Measurements from ENCODE around the gene WASHC2C. TPM values are rescaled to one million over a fixed set of nuclear protein-coding genes. Genes with fewer than 3 reads are reported as not detected.
A peak's percentile ranks its signal among the peaks of the same experiment; 100 is the strongest.
"Not testable (repeated sequence)": the region's sequence is repeated elsewhere in the genome, so short reads cannot be mapped to it uniquely, and the experiment has no call there.

The WASHC2C gene
- polyA plus RNA-seq (2013), result 41.7 TPM

GRCh38 chr10:45726703-45727420, at the start of gene WASHC2C:
TSS of gene WASHC2C (plus strand) at chr10:45727266. CDS start at chr10:45727318, 52 bp downstream.
- H3K27me3 ChIP-seq (replicated peaks in 2 of 5; ENCODE audit: control insufficient read depth in 4 of 5, insufficient read depth in 5 of 5, low read length in 4 of 5); H3K9me3 ChIP-seq (ENCODE audit: control extremely low read depth in 1 of 5, control insufficient read depth in 4 of 5, insufficient read depth in 2 of 5, low read depth in 1 of 5, low read length in 4 of 5); H3K36me3 ChIP-seq (ENCODE audit: control insufficient read depth in 4 of 4, insufficient read depth in 4 of 4, low read length in 3 of 4); H3K4me1 ChIP-seq (ENCODE audit: control extremely low read depth in 1 of 4, control insufficient read depth in 4 of 4, insufficient read depth in 4 of 4, low read length in 3 of 4); CTCF ChIA-PET; POLR2A ChIA-PET: not testable (repeated sequence)
- Histone ChIP-seq H3K27ac (ENCODE audit: insufficient read depth in 1 of 2, low read depth in 1 of 2, low read length in 2 of 2, poor library complexity in 1 of 2, severe bottlenecking in 2 of 2) (peak within 1 kb of the TSS in 1 of 2 experiments; percentile 61), H3K4me3 (ENCODE audit: control insufficient read depth in 1 of 7, extremely low read depth in 1 of 7, insufficient read depth in 4 of 7, low read depth in 2 of 7, low read length in 6 of 7) (peak within 1 kb of the TSS; percentile 55 to 83 (median 74))
- WGBS (ENCODE audit: insufficient coverage), result under 1% methylated on average over 28 of the region's 49 CpGs
- DNase-seq, result peak; percentile 40 to 93 (median 65)

- DNase-seq; CTCF ChIA-PET; H3K4me3 ChIP-seq (ENCODE audit: control insufficient read depth in 1 of 7, extremely low read depth in 1 of 7, insufficient read depth in 4 of 7, low read depth in 2 of 7, low read length in 6 of 7); H3K36me3 ChIP-seq (ENCODE audit: control insufficient read depth in 4 of 4, insufficient read depth in 4 of 4, low read length in 3 of 4); POLR2A ChIA-PET; H3K4me1 ChIP-seq (ENCODE audit: control extremely low read depth in 1 of 4, control insufficient read depth in 4 of 4, insufficient read depth in 4 of 4, low read length in 3 of 4); H3K9me3 ChIP-seq (ENCODE audit: control extremely low read depth in 1 of 5, control insufficient read depth in 4 of 5, insufficient read depth in 2 of 5, low read depth in 1 of 5, low read length in 4 of 5); H3K27ac ChIP-seq (ENCODE audit: insufficient read depth in 1 of 2, low read depth in 1 of 2, low read length in 2 of 2, poor library complexity in 1 of 2, severe bottlenecking in 2 of 2); H3K27me3 ChIP-seq (replicated peaks in 2 of 5; ENCODE audit: control insufficient read depth in 4 of 5, insufficient read depth in 5 of 5, low read length in 4 of 5): not testable (repeated sequence)
- WGBS (ENCODE audit: insufficient coverage), result 98% methylated on average over 10 of the region's 14 CpGs
These were observed 48.6 kb upstream of the WASHC2C start for GRCh38 chr10:45678467-45678866.

GRCh38 chr10:45710200-45710796, 16.8 kb upstream of the WASHC2C start:
- H3K36me3 ChIP-seq (ENCODE audit: control insufficient read depth in 4 of 4, insufficient read depth in 4 of 4, low read length in 3 of 4); H3K27ac ChIP-seq (ENCODE audit: insufficient read depth in 1 of 2, low read depth in 1 of 2, low read length in 2 of 2, poor library complexity in 1 of 2, severe bottlenecking in 2 of 2); H3K4me1 ChIP-seq (ENCODE audit: control extremely low read depth in 1 of 4, control insufficient read depth in 4 of 4, insufficient read depth in 4 of 4, low read length in 3 of 4); POLR2A ChIA-PET; H3K9me3 ChIP-seq (ENCODE audit: control extremely low read depth in 1 of 5, control insufficient read depth in 4 of 5, insufficient read depth in 2 of 5, low read depth in 1 of 5, low read length in 4 of 5); DNase-seq; H3K27me3 ChIP-seq (replicated peaks in 2 of 5; ENCODE audit: control insufficient read depth in 4 of 5, insufficient read depth in 5 of 5, low read length in 4 of 5); H3K4me3 ChIP-seq (ENCODE audit: control insufficient read depth in 1 of 7, extremely low read depth in 1 of 7, insufficient read depth in 4 of 7, low read depth in 2 of 7, low read length in 6 of 7); CTCF ChIA-PET: not testable (repeated sequence)
- no CpG with 5 or more reads among the region's 3 CpGs for WGBS (ENCODE audit: insufficient coverage)

GRCh38 chr10:45711223-45711622, 15.8 kb upstream of the WASHC2C start:
- H3K36me3 ChIP-seq (ENCODE audit: control insufficient read depth in 4 of 4, insufficient read depth in 4 of 4, low read length in 3 of 4); POLR2A ChIA-PET; H3K27me3 ChIP-seq (replicated peaks in 2 of 5; ENCODE audit: control insufficient read depth in 4 of 5, insufficient read depth in 5 of 5, low read length in 4 of 5); H3K4me1 ChIP-seq (ENCODE audit: control extremely low read depth in 1 of 4, control insufficient read depth in 4 of 4, insufficient read depth in 4 of 4, low read length in 3 of 4); H3K4me3 ChIP-seq (ENCODE audit: control insufficient read depth in 1 of 7, extremely low read depth in 1 of 7, insufficient read depth in 4 of 7, low read depth in 2 of 7, low read length in 6 of 7); H3K27ac ChIP-seq (ENCODE audit: insufficient read depth in 1 of 2, low read depth in 1 of 2, low read length in 2 of 2, poor library complexity in 1 of 2, severe bottlenecking in 2 of 2); H3K9me3 ChIP-seq (ENCODE audit: control extremely low read depth in 1 of 5, control insufficient read depth in 4 of 5, insufficient read depth in 2 of 5, low read depth in 1 of 5, low read length in 4 of 5); CTCF ChIA-PET; DNase-seq: not testable (repeated sequence)
- WGBS (ENCODE audit: insufficient coverage), result no CpG with 5 or more reads among the region's 5 CpGs

GRCh38 chr10:45717053-45717452, 10.0 kb upstream of the WASHC2C start:
- H3K36me3 ChIP-seq (ENCODE audit: control insufficient read depth in 4 of 4, insufficient read depth in 4 of 4, low read length in 3 of 4); H3K9me3 ChIP-seq (ENCODE audit: control extremely low read depth in 1 of 5, control insufficient read depth in 4 of 5, insufficient read depth in 2 of 5, low read depth in 1 of 5, low read length in 4 of 5); POLR2A ChIA-PET; CTCF ChIA-PET; H3K4me3 ChIP-seq (ENCODE audit: control insufficient read depth in 1 of 7, extremely low read depth in 1 of 7, insufficient read depth in 4 of 7, low read depth in 2 of 7, low read length in 6 of 7); H3K4me1 ChIP-seq (ENCODE audit: control extremely low read depth in 1 of 4, control insufficient read depth in 4 of 4, insufficient read depth in 4 of 4, low read length in 3 of 4); DNase-seq; H3K27me3 ChIP-seq (replicated peaks in 2 of 5; ENCODE audit: control insufficient read depth in 4 of 5, insufficient read depth in 5 of 5, low read length in 4 of 5); H3K27ac ChIP-seq (ENCODE audit: insufficient read depth in 1 of 2, low read depth in 1 of 2, low read length in 2 of 2, poor library complexity in 1 of 2, severe bottlenecking in 2 of 2): not testable (repeated sequence)
- WGBS (ENCODE audit: insufficient coverage), result 100% methylated on average over 1 of the region's 3 CpGs

GRCh38 chr10:45717642-45718041, 9.4 kb upstream of the WASHC2C start:
- H3K36me3 ChIP-seq (ENCODE audit: control insufficient read depth in 4 of 4, insufficient read depth in 4 of 4, low read length in 3 of 4); POLR2A ChIA-PET; H3K27me3 ChIP-seq (replicated peaks in 2 of 5; ENCODE audit: control insufficient read depth in 4 of 5, insufficient read depth in 5 of 5, low read length in 4 of 5); H3K4me3 ChIP-seq (ENCODE audit: control insufficient read depth in 1 of 7, extremely low read depth in 1 of 7, insufficient read depth in 4 of 7, low read depth in 2 of 7, low read length in 6 of 7); DNase-seq; H3K9me3 ChIP-seq (ENCODE audit: control extremely low read depth in 1 of 5, control insufficient read depth in 4 of 5, insufficient read depth in 2 of 5, low read depth in 1 of 5, low read length in 4 of 5); CTCF ChIA-PET; H3K4me1 ChIP-seq (ENCODE audit: control extremely low read depth in 1 of 4, control insufficient read depth in 4 of 4, insufficient read depth in 4 of 4, low read length in 3 of 4); H3K27ac ChIP-seq (ENCODE audit: insufficient read depth in 1 of 2, low read depth in 1 of 2, low read length in 2 of 2, poor library complexity in 1 of 2, severe bottlenecking in 2 of 2): not testable (repeated sequence)
- WGBS (ENCODE audit: insufficient coverage), result no CpG with 5 or more reads among the region's 1 CpG

GRCh38 chr10:45721503-45721902, 5.6 kb upstream of the WASHC2C start:
- H3K27me3 ChIP-seq (replicated peaks in 2 of 5; ENCODE audit: control insufficient read depth in 4 of 5, insufficient read depth in 5 of 5, low read length in 4 of 5); H3K27ac ChIP-seq (ENCODE audit: insufficient read depth in 1 of 2, low read depth in 1 of 2, low read length in 2 of 2, poor library complexity in 1 of 2, severe bottlenecking in 2 of 2); H3K9me3 ChIP-seq (ENCODE audit: control extremely low read depth in 1 of 5, control insufficient read depth in 4 of 5, insufficient read depth in 2 of 5, low read depth in 1 of 5, low read length in 4 of 5); H3K36me3 ChIP-seq (ENCODE audit: control insufficient read depth in 4 of 4, insufficient read depth in 4 of 4, low read length in 3 of 4); CTCF ChIA-PET; POLR2A ChIA-PET; DNase-seq; H3K4me1 ChIP-seq (ENCODE audit: control extremely low read depth in 1 of 4, control insufficient read depth in 4 of 4, insufficient read depth in 4 of 4, low read length in 3 of 4); H3K4me3 ChIP-seq (ENCODE audit: control insufficient read depth in 1 of 7, extremely low read depth in 1 of 7, insufficient read depth in 4 of 7, low read depth in 2 of 7, low read length in 6 of 7): not testable (repeated sequence)
- WGBS (ENCODE audit: insufficient coverage), result no CpG with 5 or more reads among the region's 10 CpGs
